Gastrocnemius medialis (tissue), 4 donors: ENCODE data around the gene IARS2. TPM values are rescaled to one million over a fixed set of nuclear protein-coding genes. Genes with fewer than 3 reads are reported as not detected.

Source experiments
- ATAC-seq, 2 donors: fragments of 150-250 bp; one replicate each; pipeline ENCODE4 v1.9.1; 2016
- DNase-seq, 2 donors: peaks; one replicate each; pipeline ENCODE4 v3.0.0-alpha.2; 2019
- H3K27ac ChIP-seq, 4 donors: fragments of 200-600 bp; sonication (generic); 1 replicate in 1 of 4; 2 replicates in 3 of 4; pipeline ENCODE4 v1.5.1; 2016 to 2018; ENCODE audit warnings: mild to moderate bottlenecking in 2 of 4, moderate library complexity in 1 of 4
- H3K27me3 ChIP-seq, 3 donors: fragments of 200-600 bp; sonication (generic) in 2 of 3; 1 replicate in 1 of 3; 2 replicates in 2 of 3; pipeline versions ENCODE4 v1.5.1 to v1.6.0; 2016 to 2019; ENCODE audit warnings: mild to moderate bottlenecking in 1 of 3, moderate library complexity in 1 of 3
- H3K36me3 ChIP-seq, 2 donors: fragments of 200-600 bp; sonication (generic) in 1 of 2; one replicate each; pipeline ENCODE4 v1.5.1; 2017 to 2018
- H3K4me1 ChIP-seq, 2 donors: fragments of 200-600 bp; sonication (generic) in 1 of 2; one replicate each; pipeline ENCODE4 v1.5.1; 2016 to 2017; ENCODE audit warnings: mild to moderate bottlenecking in 2 of 2
- H3K4me3 ChIP-seq, 4 donors: fragments of 200-600 bp; sonication (generic) in 3 of 4; 1 replicate in 1 of 4; 2 replicates in 3 of 4; pipeline ENCODE4 v1.5.1; 2016 to 2019; ENCODE audit warnings: mild to moderate bottlenecking in 2 of 4
- H3K9me3 ChIP-seq, 3 donors: fragments of 200-600 bp; sonication (generic) in 2 of 3; 1 replicate in 1 of 3; 2 replicates in 2 of 3; pipeline ENCODE4 v1.5.1; 2016 to 2019
- POLR2A ChIP-seq, 2 donors: fragments of 450-650 bp; IDR thresholded peaks; one replicate each; pipeline ENCODE4 v1.6.1; 2017; ENCODE audit warnings: antibody characterized with exemption in 2 of 2, mild to moderate bottlenecking in 2 of 2, moderate library complexity in 2 of 2
- in situ Hi-C, 4 donors: fragments of 200-750 bp; cut with MboI; loops; one replicate each; pipeline versions ENCODE4 v1.15.0 to v1.8.0; 2017; ENCODE audit warnings: low sequenced_read_pairs in 4 of 4
- intact Hi-C: fragments of 100-400 bp; cut with DNase I; formaldehyde crosslinking; loops from one replicate; pipeline ENCODE4 v1.15.1; 2023; ENCODE audit warnings: low total_unique reads
- total RNA-seq, 4 donors: library from RNA; depleted of rRNA; stranded (reverse); fragments of >200 nt; gene quantifications; one replicate each; pipeline versions ENCODE4 v1.1.0 to v1.2.3, GENCODE V29; 2016
- TF ChIP-seq, protein P1 (sequence below), 5 experiments: fragments of 450-650 bp in 3 of 5; fragments of 200-600 bp in 2 of 5; sonication (generic) in 2 of 5; IDR thresholded peaks in 4 of 5; conservative IDR thresholded peaks in 1 of 5; 1 replicate in 4 of 5; 2 replicates in 1 of 5; pipeline ENCODE4 v1.5.1; 2016 to 2019; ENCODE audit warnings: antibody characterized with exemption in 5 of 5, mild to moderate bottlenecking in 3 of 5, moderate library complexity in 3 of 5

Gene IARS2
- 10 to 100 TPM; 64.7 to 83.6 (median 74.6) TPM for total RNA-seq

DNA sequence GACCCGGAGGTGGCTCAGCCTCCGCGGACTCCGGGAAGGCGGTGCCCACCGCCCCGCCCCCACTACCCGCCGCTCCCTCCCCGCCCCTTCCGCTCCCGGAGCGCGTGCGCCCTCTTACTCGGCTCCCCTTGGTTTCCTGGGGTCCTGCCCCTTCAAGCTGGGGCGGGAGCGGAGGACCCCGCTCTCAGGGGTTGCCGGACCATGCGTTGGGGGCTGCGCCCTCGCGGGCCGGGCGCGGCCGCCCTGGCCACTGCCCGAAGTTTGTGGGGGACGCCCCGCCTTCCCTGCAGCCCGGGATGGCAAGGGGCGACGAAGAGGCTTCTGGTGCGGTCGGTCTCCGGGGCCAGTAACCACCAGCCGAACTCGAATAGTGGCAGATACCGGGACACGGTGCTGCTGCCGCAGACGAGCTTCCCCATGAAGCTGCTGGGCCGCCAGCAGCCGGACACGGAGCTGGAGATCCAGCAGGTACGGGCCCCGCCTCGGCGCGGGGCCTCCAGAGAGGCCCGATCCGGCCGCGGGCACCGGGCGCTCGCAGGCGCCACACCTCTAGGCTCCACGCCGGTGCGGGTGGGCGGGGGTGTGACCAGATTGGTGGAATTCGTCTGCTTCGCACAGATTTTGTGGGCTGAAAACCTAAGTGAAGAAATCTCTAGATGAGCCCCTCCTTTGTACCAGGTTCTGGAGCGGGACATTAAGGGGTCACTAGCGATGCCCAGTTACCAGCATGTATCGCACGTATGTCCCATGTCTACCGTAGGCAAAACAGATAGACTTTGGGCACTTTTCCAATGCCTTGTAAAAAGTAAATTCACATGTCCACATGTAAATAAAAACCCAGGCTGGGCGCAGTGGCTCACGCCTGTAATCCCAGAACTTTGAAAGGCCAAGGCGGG, at the start of gene IARS2:
TSS of gene IARS2 (plus strand) at position 117 of the 896 bp plus-strand sequence. CDS start at position 202, 85 bp downstream.
- Histone ChIP-seq H3K4me1 (peaks cover 15 to 18% of the 10 kb centered on the region in 2 donors), H3K9me3 (no peaks in the 10 kb centered on the region), H3K27ac (peak within 1 kb of the TSS; percentile 85 to 95 (median 90)), H3K27me3 (no peaks in the 10 kb centered on the region), H3K36me3 (peaks cover 0 to 32% of the 10 kb centered on the region in 2 donors), H3K4me3 (peak within 1 kb of the TSS; percentile 79 to 100 (median 92))
- intact Hi-C loops = loop anchor here (1.0 to 2.0 kb wide), 2 partner anchors 48 to 179 kb away; partner anchors contain the start of genes EPRS1 and RAB3GAP2
- DNase-seq (peak; percentile 77 to 83), ATAC-seq (peak; percentile 81 to 82)
- TF ChIP-seq, protein P1, sequence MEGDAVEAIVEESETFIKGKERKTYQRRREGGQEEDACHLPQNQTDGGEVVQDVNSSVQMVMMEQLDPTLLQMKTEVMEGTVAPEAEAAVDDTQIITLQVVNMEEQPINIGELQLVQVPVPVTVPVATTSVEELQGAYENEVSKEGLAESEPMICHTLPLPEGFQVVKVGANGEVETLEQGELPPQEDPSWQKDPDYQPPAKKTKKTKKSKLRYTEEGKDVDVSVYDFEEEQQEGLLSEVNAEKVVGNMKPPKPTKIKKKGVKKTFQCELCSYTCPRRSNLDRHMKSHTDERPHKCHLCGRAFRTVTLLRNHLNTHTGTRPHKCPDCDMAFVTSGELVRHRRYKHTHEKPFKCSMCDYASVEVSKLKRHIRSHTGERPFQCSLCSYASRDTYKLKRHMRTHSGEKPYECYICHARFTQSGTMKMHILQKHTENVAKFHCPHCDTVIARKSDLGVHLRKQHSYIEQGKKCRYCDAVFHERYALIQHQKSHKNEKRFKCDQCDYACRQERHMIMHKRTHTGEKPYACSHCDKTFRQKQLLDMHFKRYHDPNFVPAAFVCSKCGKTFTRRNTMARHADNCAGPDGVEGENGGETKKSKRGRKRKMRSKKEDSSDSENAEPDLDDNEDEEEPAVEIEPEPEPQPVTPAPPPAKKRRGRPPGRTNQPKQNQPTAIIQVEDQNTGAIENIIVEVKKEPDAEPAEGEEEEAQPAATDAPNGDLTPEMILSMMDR (IDR thresholded peaks at IDR 0.05 in 4 of 5, conservative IDR thresholded peaks at IDR 0.05 in 1 of 5) = no peak
- peak; percentile 26 to 36 for TF ChIP-seq POLR2A (IDR thresholded peaks at IDR 0.05)
- in situ Hi-C loops = no loop called here

DNA sequence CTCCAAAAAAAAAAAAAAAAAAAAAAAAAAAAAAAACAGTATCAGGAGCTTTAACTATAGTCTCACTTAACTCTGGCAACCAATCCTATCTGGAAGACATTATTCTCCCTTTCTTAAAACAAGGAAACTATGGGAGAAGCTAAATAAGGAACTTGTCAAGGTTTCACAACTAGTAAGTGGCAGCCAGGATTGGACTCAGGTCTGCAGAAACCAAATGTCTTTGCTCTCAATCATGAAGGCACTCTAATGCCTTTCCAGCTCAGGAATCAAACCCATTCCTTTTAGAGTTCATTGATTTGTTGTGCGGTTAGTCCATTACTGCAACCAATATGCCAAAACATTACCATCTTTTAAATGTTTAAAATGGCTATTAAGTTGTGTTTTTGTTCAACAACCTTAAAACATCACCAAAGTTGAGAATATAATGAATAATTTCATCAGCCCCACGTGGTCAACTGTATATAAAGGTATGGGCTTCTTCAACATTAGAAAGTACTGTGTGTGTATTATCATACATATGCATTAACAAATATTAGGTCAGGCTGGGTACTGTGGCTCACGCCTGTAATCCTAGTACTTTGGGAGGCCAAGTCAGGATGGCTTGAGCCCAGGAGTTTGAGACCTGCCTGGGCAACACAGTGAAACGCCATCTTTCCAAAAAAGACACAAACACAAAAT, 49.1 kb upstream of the IARS2 start:
- peaks cover 15 to 20% of the 10 kb centered on the region in 2 donors for H3K4me1 ChIP-seq
- TF ChIP-seq POLR2A (IDR thresholded peaks at IDR 0.05) = no peak
- TF ChIP-seq, protein P1 (IDR thresholded peaks at IDR 0.05 in 4 of 5, conservative IDR thresholded peaks at IDR 0.05 in 1 of 5) = no peak
- in situ Hi-C loops (no loop called here), intact Hi-C loops (no loop called here)
- peaks cover 0 to 6% of the 10 kb centered on the region in 2 donors for H3K36me3 ChIP-seq
- no peak for DNase-seq
- H3K27ac ChIP-seq = peak overlapping the region; percentile 87 to 90 (median 87)
- H3K4me3 ChIP-seq = peak overlapping the region; percentile 72 to 93 (median 86)
- no peaks in the 10 kb centered on the region for H3K27me3 ChIP-seq
- ATAC-seq = no peak
- H3K9me3 ChIP-seq = no peaks in the 10 kb centered on the region

DNA sequence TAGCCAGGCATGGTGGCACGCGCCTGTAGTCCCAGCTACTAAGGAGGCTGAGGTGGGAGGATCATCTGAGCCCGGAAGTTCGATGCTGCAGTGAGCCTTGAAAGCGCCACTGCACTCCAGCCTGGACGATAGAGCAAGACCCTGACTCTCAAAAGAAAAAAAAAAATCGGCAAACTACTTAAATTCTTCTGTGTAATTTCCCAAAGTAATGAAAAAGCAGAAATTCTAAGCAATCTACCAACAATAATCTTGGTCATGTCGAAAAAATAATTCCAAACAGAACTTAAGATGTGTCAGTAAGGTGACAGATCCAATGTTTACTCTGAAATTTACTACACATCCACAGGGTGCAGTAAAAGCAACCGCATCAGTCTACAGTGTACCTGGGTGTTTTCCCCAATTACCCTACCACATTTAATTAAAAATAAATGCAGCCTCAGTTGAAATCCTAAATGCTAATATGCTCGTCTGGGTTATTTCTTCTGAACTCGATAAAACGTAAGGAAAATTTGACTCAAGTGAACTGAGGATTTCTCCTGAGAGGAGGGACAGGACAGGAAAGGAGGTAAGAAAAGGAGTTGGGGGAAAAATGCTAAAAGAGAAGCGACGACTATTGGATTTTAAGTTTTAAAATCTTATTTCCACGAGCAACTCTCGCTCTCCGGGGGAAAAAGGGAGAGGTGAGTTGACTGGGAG, 48.4 kb upstream of the IARS2 start:
- DNase-seq (no peak), ATAC-seq (peak; percentile 2 to 22)
- TF ChIP-seq POLR2A (IDR thresholded peaks at IDR 0.05) = no peak
- TF ChIP-seq, protein P1 (IDR thresholded peaks at IDR 0.05 in 4 of 5, conservative IDR thresholded peaks at IDR 0.05 in 1 of 5) = no peak
- Histone ChIP-seq H3K4me3 (peak overlapping the region; percentile 72 to 93 (median 86)), H3K27ac (peak overlapping the region; percentile 87 to 90 (median 87)), H3K4me1 (peaks cover 15 to 20% of the 10 kb centered on the region in 2 donors), H3K36me3 (no peaks in the 10 kb centered on the region), H3K9me3 (no peaks in the 10 kb centered on the region), H3K27me3 (no peaks in the 10 kb centered on the region)
- in situ Hi-C loops = no loop called here
- intact Hi-C loops = loop anchor here (1.0 kb wide), 2 partner anchors 44 to 49 kb away; partner anchors contain the start of genes BPNT1 and IARS2
